GM12872 (cell line): ENCODE data around the gene CNTN4.

Experiments used
- CTCF ChIP-seq: IDR thresholded peaks from 3 replicates; pipeline ENCODE4 v1.5.1; 2011; ENCODE audit warnings: low read depth, mild to moderate bottlenecking, low read length, moderate library complexity; ENCODE audit not compliant: insufficient read depth

The CNTN4 gene

GRCh38 chr3:3037156-3037555 lies 938.5 kb downstream of the CNTN4 start:
- no peak for TF ChIP-seq CTCF

- no peak for TF ChIP-seq CTCF
These were observed 939.7 kb downstream of the CNTN4 start for GRCh38 chr3:3038201-3038991.

- no peak for TF ChIP-seq CTCF
These were observed 955.3 kb downstream of the CNTN4 start for GRCh38 chr3:3053974-3054373.

GRCh38 chr3:3059645-3060044 lies 961.0 kb downstream of the CNTN4 start:
- no peak for TF ChIP-seq CTCF

- TF ChIP-seq CTCF: no peak
These were observed 965.6 kb downstream of the CNTN4 start for GRCh38 chr3:3064297-3064696.

GRCh38 chr3:3065876-3066275 lies 967.2 kb downstream of the CNTN4 start:
- no peak for TF ChIP-seq CTCF

DNA sequence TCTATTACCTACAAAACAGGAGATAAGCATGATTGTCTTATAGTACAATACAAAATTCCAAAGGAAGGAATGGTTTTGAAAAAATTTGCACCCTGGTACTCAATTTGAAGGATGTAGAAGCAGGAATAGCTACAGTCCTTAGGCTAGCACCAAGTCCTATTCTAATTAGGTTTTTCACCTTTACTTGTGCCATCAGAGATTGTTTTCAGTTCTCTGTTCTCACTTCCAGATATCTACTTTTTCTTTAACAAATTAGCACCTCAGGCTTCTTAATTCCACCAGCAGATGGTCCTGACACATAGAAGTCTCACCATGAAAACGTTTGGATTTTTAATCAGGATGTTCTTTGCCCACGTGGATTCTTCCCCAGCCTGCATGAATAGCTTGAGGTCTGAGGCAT lies 967.7 kb downstream of the CNTN4 start:
- no peak for TF ChIP-seq CTCF
